ENCODE data around the gene HPCAL1. TPM values are rescaled to one million over a fixed set of nuclear protein-coding genes. Genes with fewer than 3 reads are reported as not detected.

The HPCAL1 gene
- total and polyA plus RNA-seq, 2 experiments from 2014 or later = 8.3 to 25.4 TPM

DNA sequence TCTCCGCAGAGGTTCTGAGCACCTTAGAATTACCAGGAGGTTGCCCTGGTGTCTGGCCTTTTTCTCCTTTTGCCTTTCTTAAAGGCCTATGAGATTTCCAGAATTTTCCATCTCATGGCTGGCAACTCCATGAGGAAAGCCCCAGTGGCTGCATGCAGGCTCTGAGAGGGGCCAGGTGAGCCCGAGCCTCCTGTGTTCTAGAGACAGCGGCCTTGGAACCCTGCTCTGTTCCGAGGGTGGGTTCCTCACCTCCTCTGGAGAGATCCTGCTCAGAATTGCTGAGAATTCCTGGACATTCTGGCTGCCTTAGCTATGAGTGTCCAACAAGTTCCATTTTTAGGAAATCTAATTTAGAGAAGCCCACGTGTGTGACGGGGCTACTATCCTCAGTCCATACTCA is 35.7 kb upstream of the HPCAL1 start (continued):
- TF ChIP-seq, protein P1, sequence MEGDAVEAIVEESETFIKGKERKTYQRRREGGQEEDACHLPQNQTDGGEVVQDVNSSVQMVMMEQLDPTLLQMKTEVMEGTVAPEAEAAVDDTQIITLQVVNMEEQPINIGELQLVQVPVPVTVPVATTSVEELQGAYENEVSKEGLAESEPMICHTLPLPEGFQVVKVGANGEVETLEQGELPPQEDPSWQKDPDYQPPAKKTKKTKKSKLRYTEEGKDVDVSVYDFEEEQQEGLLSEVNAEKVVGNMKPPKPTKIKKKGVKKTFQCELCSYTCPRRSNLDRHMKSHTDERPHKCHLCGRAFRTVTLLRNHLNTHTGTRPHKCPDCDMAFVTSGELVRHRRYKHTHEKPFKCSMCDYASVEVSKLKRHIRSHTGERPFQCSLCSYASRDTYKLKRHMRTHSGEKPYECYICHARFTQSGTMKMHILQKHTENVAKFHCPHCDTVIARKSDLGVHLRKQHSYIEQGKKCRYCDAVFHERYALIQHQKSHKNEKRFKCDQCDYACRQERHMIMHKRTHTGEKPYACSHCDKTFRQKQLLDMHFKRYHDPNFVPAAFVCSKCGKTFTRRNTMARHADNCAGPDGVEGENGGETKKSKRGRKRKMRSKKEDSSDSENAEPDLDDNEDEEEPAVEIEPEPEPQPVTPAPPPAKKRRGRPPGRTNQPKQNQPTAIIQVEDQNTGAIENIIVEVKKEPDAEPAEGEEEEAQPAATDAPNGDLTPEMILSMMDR (conservative IDR thresholded peaks at IDR 0.05; ENCODE audit: low read depth in 2 of 2) = no peak
- no peak for TF ChIP-seq ZNF114 (CRISPR knock-in tag; IDR thresholded peaks at IDR 0.05)
- TF ChIP-seq JUNB (IDR thresholded peaks at IDR 0.05; ENCODE audit: unreplicated experiment) = no peak
- no peak for TF ChIP-seq ZNF331 (CRISPR knock-in tag; IDR thresholded peaks at IDR 0.05; ENCODE audit: low read depth)
- TF ChIP-seq CREB1 (CRISPR knock-in tag; IDR thresholded peaks at IDR 0.05; ENCODE audit: low read depth) = no peak
- no peak for TF ChIP-seq EZH2phosphoT487 (IDR thresholded peaks at IDR 0.05; ENCODE audit: unreplicated experiment)

GRCh38 chr2:10267551-10268465 is 34.9 kb upstream of the HPCAL1 start:
- Mint-ChIP-seq H3K9me3 (no peaks in the 10 kb centered on the region), H3K4me3 (no peak overlapping the region), H3K4me1 (peaks cover 2% of the 10 kb centered on the region; the same call in 1 of the 3 replicates), H3K27ac (no peak overlapping the region; the same call in 1 of the 2 replicates), H3K36me3 (ENCODE audit: low read depth) (no peaks in the 10 kb centered on the region), H3K27me3 (ENCODE audit: insufficient read depth, low read depth, poor library complexity) (peaks cover 3% of the 10 kb centered on the region)
- no peaks in the 10 kb centered on the region for H3F3A ChIP-seq (replicated peaks; ENCODE audit: low read depth)
- H2AFZ ChIP-seq = no peak overlapping the region
- no peaks in the 10 kb centered on the region for H4K20me1 ChIP-seq (replicated peaks; ENCODE audit: insufficient read depth)
- H3K9me2 ChIP-seq (ENCODE audit: insufficient read depth) = no peaks in the 10 kb centered on the region
- ATAC-seq (peak; percentile 75), DNase-seq (ENCODE audit: low spot score) (peak; percentile 66)
- H3K79me2 ChIP-seq (replicated peaks; ENCODE audit: insufficient read depth) = no peaks in the 10 kb centered on the region
- H3K4me2 ChIP-seq = no peak overlapping the region
- TF ChIP-seq ZNF331 (CRISPR knock-in tag; IDR thresholded peaks at IDR 0.05; ENCODE audit: low read depth) = no peak
- TF ChIP-seq, protein P1 (conservative IDR thresholded peaks at IDR 0.05; ENCODE audit: low read depth in 2 of 2) = peak; percentile 25 to 59
- no peaks in the 10 kb centered on the region for H3K27me3 ChIP-seq (ENCODE audit: insufficient read depth)
- H3K27ac ChIP-seq (ENCODE audit: low read depth) = no peak overlapping the region
- H3K36me3 ChIP-seq (ENCODE audit: insufficient read depth) = no peaks in the 10 kb centered on the region
- no peaks in the 10 kb centered on the region for H3K4me1 ChIP-seq (ENCODE audit: insufficient read depth)
- no peak overlapping the region for H3K4me3 ChIP-seq

GRCh38 chr2:10269291-10269690 is 33.4 kb upstream of the HPCAL1 start:
- H3K27ac Mint-ChIP-seq = no peak overlapping the region
- no peaks in the 10 kb centered on the region for H3K9me3 Mint-ChIP-seq
- H3K36me3 ChIP-seq (ENCODE audit: insufficient read depth) = no peaks in the 10 kb centered on the region
- H3F3A ChIP-seq (replicated peaks; ENCODE audit: low read depth) = no peaks in the 10 kb centered on the region
- H3K27me3 Mint-ChIP-seq (ENCODE audit: insufficient read depth, low read depth, poor library complexity) = peaks cover 6% of the 10 kb centered on the region
- H3K4me3 ChIP-seq = no peak overlapping the region
- H3K4me2 ChIP-seq = no peak overlapping the region
- no peak overlapping the region for H3K4me3 Mint-ChIP-seq
- no peaks in the 10 kb centered on the region for H3K27me3 ChIP-seq (ENCODE audit: insufficient read depth)
- no peaks in the 10 kb centered on the region for H4K20me1 ChIP-seq (replicated peaks; ENCODE audit: insufficient read depth)
- no peaks in the 10 kb centered on the region for H3K79me2 ChIP-seq (replicated peaks; ENCODE audit: insufficient read depth)
- H3K4me1 Mint-ChIP-seq = peaks cover 2% of the 10 kb centered on the region; the same call in 1 of the 3 replicates
- ATAC-seq (no peak), DNase-seq (ENCODE audit: low spot score) (no peak)
- H3K36me3 Mint-ChIP-seq (ENCODE audit: low read depth) = no peaks in the 10 kb centered on the region
- H2AFZ ChIP-seq = no peak overlapping the region
- H3K9me2 ChIP-seq (ENCODE audit: insufficient read depth) = no peaks in the 10 kb centered on the region
- H3K27ac ChIP-seq (ENCODE audit: low read depth) = no peak overlapping the region
- no peaks in the 10 kb centered on the region for H3K4me1 ChIP-seq (ENCODE audit: insufficient read depth)
- TF ChIP-seq ZNF462 (CRISPR knock-in tag; IDR thresholded peaks at IDR 0.05) (no peak), NANOG (IDR thresholded peaks at IDR 0.05; ENCODE audit: borderline replicate concordance) (no peak), JUNB (IDR thresholded peaks at IDR 0.05; ENCODE audit: unreplicated experiment) (no peak), CREB1 (CRISPR knock-in tag; IDR thresholded peaks at IDR 0.05; ENCODE audit: low read depth) (no peak)

All from GM23338 (cell line).